NCI-H345 treated with DMSO at 0.1 percent for 48 hours (cell line): ENCODE data around the gene MEGF6.

Experiments
- DNase-seq: peaks from one replicate; lab custom pipeline; 2025; ENCODE audit not compliant: unreplicated experiment; lab: John Stamatoyannopoulos, UW

Gene MEGF6

DNA sequence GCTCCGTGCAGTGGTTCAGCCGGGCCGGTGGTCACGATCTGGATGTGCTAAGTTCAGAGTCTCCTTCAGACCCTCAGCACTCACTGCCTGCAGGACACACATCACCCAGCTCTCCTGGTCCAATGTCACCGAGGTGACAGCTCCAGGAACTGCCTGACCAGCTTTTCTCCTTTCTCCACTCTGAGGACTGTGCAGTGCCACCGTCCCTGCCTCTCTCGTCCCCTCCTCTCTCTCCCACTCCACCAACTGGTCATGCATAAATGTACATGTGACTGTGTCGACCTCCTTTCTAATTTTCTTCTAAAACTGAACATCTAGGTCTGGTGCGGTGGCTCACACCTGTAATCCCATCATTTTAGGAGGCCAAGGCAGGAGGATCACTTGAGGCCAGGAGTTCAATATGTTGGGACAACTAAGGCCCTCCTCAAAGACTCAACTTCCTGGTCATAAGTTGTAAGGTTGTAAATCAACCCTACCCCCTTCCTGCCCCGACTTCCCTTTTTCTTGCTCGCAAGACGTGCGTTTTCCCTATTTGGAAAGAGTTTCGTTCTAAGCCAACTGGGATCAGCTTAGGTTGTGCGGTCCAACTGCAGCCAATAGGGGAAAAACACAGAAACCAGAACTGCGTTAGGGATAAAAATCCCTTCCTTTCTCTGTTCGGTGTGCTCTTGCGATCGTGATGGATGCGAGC lies 53.1 kb downstream of the MEGF6 start:
- no peak for DNase-seq

DNA sequence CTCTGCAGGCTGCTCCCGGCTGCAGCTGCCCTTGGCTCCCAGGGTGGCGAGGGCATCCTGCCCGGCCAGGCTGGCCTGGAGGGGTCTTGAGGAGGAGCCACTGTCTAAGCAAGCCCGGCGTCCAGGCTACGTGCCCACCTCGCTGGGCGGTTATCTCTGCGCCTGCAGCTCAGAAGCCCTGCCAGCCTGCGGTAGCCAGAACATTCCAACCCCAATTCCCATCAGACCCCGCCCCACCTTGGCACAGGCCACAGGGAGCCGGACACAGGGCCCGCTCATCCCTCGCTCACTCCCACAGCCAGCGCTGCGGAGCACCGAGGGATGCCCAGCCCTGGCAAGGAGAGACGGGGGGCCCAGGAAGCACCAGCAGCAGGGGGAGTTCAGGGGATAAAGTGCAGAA lies 53.9 kb downstream of the MEGF6 start:
- no peak for DNase-seq

DNA sequence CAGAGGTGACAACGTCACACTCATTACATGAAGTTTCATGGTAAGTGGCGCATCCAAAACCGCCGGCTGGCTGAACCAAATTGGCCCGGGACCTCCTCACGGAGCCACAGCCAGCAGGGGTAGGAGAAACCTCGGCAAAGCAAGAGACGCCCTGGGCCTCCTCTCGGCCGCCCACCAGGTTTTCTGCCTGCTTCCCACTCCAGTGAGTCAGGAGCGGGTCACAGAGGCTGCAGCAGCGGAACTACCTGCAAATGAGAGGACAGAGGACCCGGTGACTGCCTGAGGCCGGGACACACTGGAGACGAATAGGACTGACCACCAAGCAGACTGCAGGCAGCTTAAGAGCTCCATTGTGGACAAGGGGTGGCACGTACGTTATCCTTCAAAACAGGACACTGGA lies 55.0 kb downstream of the MEGF6 start:
- no peak for DNase-seq

DNA sequence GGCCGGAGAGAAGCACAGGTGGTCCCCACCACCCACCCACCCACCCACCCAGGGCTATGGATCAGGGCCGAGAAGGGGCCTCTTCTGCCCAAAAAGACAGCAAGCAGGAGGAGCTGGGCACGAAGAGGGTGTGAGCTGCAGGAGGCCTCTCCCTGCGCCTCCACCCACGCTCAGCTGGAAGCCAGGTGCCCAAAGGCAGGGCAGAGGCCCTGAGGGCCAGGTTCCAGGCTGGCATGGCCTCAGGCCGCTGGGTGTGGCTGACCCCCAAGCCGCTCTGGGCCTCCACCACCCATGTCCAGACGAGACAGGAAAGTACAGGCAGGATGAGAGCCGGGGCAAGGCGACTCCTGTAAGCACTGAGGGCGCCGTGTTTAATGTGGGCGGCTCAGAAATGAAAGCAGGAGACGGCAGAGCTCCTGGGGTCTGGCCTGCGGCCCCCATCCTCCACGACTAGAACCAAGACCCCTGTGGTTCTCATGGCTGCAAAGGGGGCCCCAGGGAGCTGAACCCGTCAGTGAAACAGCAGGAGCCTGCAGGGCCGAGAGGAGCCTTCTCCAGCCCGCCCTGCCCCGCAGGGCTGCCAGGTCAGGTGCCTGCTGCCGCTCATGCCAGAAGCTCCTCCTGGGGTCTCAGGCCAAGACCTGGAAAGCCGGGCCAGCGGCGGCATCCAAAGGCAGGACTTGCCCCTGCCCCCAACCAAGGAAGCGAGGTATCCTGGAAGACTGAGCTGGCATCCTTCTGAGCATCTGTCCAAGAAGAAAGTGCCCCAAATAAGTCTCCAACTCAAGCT lies 56.0 kb downstream of the MEGF6 start:
- DNase-seq, result no peak

DNA sequence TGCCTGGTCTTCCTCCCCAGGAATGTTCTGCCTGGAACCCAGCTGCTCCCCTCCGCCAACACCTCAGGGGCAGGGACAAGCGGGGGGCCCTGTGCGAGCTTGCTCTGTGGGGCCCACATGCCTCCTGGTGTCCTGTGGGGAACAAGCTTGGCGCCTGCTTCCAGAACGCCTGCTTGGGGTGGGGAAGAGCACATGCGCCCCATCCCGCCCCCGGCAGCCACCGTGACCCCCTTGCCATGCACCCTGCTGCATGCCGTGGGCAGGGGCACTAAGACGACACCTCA lies 57.4 kb downstream of the MEGF6 start:
- DNase-seq, result no peak

DNA sequence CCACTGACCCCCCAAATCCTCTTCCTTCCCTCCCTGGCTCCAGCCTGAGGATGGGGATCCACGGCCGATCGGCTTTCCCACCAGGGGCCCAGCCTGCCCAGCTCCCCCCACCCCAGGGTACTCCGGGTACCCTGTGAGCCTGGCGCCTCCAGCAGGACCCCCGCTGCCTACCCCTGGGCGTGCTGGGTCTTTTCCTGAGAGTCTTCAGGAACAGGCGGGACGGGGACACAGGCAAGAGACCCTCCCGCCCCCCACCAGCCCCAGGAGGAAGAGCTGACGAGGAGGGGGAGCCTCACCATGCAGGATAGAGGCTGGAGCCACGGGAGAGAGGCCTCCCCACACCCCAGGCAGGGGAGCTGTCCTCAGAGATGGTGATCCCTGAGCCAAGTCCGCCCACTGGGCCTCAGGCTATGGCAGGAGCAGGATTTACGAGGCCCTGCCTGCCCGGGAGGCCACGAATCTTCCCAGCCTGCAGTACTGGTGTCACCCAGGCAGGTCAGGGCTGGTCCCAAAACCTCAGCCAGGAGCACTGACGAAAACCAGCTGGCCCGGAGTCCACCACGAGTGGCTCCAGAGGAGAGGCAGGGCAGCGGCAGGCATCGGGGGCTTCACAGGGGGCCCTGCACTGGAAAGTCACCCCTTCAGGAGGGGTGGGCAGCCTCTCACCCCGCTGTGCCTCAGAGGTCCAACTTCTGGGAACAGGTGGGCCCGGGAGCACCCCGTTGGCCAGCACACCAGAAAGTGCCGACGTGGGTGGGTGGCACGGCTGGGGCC lies 58.0 kb downstream of the MEGF6 start:
- DNase-seq, result no peak

DNA sequence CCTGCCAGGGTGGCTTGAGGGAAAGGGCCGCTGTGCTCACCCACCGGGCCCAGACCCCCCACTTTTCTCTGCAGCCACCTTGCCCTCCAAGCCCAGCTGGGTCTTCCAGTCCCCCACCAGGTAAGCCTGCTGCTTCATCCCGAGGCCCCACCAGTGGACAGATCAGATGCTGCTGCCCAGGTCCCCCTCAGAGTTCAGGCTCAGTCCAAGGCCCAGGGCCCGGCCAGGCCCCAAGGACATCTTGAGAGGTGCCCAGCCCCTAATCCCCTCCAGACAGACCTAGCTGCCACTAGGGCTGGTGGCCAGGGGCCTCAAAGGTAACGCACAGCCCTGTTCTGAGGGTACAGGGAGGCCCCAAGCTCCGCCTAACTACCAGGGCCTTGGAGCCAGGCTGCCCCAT lies 58.6 kb downstream of the MEGF6 start:
- no peak for DNase-seq

DNA sequence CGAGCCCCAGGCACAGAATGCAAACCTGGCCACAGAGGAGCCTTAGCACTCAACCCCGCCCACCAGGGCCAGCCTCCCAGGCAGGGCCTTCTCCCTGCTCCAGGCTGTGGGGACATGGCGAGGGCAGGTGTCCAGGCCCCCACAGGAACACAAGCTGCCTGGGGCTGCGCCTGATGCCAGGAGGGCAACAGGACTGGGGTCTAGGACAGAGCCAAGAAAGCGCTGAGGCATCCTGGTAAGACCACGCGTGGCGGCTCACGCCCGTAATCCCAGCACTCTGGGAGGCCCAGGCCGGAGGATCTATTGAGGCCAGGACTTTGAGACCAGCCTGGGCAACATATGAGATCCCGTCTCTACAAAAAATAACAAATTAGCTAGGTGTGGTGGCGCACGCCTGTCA lies 59.1 kb downstream of the MEGF6 start:
- no peak for DNase-seq

DNA sequence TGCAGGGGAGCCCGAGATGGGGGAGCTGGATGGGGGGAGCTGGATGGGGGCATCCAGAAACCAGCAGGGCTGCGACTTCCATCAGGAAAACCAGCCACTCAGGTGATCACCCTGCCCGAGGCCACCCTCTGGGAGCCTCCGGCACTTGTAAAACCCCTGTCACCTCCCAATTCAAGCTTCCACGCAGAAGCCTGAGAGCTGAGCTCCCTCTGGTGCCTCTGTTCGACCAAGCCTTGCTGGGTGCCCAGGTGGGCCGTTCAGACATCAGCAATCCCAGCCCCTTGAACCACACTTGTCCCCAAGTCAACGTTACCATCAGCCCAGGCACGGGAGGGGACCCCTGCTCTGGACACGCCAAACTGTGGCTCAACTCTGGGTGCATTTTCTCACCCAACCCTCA lies 59.6 kb downstream of the MEGF6 start:
- DNase-seq, result no peak

DNA sequence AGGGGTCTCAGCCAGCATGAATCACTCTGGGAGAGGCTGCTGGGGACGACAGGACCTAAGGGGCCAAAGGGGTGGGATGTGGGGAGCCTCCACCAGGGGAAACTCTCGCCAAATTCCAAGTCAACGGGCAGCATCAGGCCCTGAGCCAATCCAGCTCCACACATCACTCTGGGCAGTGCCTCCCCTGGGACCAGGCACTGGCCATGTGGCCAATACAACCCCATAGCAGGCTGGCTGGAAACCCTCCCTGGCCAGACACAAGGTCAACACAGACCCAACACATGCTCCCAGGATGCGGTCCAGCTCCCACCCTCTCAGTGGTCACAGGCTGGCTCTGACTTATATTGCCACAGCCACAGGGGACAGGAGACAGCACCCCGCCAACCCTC lies 60.0 kb downstream of the MEGF6 start:
- DNase-seq, result no peak

DNA sequence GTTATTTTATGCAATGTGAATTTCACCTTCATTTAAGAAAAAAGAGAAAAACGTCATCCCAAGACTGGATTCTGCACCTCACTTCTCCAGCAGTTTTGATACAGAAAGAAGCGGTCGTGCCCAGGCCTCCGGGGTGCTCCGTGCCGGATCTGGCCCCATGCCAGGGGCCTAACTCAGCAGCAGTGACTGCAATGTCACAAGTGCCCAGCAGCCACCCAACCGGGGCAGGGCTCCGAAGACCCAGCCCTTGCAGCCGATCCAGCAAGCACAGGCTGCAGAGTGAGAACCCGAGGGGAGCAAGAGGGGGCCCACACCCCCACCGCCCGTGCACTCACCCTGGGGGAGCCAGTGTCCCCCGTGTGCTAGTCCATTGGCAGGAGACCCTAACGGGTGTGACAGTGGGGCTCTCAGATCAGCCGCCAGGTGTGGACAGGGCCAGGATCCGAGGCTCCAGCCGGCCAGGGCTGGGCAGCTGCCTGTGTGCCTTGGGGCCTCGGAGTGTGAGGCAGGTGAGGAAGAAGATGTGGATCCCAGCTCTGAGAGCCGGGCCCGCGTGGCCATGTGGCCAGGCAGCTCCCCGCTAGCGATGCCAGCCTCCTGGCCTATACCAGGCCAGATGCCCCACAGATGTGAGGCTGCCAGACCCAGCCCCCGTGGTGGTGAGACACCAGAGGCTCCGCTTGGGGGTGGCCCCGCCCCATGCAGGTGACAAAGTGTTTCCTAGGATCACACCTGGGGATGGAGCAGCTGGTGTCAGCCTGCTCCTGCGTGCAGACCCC lies 60.6 kb downstream of the MEGF6 start:
- DNase-seq, result peak; percentile 23

DNA sequence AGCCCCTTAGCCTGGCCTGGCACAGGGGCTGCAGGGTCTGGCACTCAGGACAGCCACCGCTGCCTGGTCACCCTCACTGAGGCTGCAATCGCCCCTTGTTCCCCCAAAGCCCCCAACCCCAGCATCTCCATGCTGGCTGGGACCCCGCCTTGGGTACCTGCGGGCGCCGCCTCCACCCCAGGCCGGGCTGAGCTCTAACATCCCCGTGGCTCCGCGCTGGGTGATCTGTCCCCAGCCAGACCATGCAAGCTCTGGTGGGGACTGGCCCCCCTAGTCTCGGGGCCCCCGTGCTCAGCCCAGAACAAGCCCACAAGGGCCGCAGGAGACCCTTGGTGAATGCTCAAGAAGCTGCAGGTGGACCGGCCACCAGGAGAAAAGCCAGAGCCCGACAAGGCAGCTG lies 62.4 kb downstream of the MEGF6 start:
- DNase-seq, result no peak

DNA sequence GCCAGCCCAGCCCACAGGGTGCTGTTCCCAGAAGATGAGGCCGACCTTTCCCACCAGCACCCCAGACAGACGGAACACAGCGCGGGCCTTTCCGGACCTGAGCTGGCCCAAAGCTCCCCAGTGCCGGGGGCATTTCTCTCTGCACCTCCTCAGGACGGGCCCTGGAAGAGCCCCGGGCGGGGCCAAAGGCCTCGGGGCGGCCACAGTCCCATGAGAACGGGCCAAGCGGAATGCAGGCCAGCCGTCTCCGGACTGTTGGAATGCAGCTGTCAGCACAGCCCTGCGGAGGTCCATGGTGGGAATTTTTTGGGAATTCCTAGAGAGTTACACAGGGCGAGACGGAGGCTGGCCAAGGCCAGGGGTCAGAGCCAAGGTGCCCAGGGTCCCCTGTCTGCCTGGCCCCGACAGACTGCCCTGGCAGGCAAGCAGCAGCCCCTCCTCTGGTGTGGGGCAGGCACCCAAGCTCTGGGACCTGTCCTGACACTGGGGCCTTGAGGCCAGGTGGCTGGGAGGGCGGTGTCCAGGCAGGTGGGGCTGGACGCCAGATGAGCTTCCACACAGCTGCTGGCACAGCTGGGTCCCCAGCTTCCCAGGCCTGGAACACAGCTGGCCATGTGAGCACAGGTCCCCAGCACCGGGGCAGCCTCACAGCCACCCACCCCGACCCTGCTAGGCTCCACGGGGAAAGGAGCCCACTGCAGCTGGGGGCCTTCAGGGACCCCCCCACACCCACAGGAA lies 63.0 kb downstream of the MEGF6 start:
- no peak for DNase-seq

DNA sequence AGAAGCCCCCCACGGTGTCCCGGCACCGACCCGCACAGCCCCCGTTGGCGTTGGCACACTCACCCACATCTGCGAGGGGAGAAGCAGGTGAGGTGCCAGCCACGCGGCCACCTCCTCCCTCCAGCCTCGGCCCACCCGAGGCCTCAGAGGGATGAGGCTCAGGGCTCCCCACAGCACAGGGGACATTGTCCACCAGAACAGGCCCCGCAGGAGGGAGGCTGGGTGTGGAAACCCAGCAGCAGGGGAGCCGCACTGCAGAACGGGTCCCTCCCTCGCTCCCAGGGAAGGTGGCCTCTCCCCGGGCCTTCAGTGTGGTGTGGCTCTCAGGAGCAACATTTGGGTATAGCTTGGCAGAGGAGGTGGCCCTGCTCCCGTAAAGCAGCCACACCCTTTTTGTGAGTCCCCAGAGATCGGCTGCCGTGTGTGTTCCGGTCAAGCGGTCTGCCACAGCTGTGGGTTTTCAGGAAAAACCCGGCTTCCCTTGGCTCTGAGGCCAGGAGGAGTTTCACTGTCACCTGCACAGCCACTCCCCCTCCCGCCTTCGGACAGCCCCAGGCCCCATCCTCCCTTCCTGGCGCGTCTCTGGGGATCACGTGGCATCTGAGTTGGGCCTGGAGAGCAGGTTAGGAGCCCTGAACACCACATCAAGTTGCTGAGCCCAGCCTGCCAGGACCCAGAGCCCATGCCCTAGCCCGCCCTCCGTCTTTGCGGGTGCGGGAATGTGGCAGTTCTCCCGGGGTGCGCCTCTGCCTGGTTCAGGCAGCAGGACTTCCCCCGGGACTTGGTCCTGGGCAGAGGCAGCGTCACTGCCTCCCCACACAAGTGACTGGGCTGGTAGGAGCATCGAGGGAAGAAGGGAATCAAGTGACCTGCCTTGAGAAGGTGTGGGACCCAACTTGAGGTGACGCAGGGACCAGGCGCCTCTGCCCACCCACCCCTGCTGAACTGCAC lies 64.0 kb downstream of the MEGF6 start:
- DNase-seq, result no peak

DNA sequence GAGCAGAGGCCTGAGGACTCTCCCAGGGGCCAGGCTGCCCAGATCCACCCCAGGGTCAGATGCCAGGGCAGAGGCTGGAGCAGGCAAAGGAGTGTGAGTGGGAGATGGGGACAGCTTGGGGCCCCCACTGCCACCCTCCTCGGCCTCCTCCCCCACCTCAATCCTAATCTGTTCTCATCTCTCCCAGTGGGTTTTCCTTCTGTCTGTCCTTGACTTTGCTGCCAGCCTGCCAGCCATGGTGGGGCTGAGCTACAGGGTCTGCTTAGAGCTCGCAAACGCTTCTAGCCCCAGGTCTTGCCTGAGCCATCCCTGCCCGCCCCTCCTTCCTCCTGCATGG lies 65.3 kb downstream of the MEGF6 start:
- no peak for DNase-seq

DNA sequence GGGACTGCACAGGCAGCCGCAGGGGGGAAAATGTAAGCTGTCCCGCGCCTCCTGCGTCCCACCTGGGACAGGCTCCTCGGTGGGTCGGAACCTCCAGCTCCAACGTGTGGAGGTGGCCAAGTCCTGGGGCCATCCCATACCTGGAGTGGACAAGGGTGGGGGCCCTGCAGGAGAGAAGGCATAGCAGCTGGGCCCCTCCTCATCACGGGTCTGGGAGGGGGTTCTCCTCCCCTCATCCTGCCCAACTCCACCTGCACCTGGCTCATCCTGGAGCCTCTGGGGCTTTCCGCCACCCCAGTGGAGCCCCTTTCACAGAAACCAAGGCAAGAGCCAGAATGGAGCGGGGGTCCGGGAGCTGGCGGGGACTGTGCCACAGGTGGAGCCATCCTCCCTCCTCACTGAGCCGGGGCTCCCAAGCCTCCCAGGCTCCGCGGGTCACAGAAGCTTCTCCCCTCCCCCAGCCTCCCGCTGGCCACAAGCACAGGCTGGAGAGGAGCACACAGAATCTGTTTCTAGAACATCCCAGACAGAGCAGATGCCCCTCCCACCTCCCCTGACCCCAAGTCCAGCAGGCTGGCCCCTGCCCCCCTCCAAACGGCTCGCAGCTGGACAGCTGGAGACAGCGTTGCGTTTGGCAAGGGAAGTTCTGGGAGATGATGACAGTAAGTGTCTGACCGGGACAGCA lies 65.8 kb downstream of the MEGF6 start:
- DNase-seq, result no peak

DNA sequence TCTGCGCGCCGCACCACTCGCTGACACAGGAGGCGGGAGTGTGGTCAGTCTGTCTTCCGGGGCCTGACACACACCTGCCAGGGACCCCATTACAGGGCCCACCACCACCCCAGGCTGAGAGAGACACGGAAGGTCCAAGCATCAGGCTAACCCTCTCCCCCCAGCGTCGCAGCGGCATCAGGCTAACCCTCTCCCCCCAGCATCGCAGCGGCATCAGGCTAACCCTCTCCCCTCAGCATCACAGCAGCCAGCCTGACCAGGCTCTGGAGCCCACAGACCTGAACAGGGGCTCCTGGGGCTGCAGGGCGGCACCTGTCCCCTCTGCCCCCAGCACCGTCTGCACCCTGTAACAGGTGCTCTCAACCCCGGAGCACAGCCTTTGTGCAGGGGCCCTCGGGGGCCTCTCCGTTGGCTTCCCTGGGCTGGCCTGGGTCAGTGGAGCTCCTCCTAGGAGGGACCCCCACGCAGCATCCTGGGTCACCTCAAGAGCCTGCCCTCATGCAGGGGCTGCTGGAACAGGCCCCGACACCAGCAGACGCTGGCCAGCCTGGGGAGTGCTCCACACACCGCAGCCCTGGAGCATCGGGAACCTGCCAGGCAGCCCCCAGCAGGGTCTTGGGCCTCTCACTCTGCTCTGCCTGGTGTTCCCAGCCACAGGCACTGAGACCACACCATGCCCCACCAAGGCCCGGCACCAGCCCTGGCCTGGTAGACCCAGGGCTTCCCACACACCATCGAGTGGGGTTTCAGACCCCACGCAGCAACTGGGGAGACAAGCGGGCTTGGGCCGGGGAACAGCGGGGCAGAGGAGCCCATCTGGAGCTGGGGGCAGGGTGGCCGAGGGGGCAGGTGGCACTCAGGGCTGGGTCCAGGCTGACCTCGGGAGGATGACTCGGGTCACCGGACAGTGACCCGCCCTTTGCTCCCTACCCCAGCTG lies 67.0 kb downstream of the MEGF6 start:
- no peak for DNase-seq
